ENCODE data around the gene LRWD1.

LRWD1 gene

DNA sequence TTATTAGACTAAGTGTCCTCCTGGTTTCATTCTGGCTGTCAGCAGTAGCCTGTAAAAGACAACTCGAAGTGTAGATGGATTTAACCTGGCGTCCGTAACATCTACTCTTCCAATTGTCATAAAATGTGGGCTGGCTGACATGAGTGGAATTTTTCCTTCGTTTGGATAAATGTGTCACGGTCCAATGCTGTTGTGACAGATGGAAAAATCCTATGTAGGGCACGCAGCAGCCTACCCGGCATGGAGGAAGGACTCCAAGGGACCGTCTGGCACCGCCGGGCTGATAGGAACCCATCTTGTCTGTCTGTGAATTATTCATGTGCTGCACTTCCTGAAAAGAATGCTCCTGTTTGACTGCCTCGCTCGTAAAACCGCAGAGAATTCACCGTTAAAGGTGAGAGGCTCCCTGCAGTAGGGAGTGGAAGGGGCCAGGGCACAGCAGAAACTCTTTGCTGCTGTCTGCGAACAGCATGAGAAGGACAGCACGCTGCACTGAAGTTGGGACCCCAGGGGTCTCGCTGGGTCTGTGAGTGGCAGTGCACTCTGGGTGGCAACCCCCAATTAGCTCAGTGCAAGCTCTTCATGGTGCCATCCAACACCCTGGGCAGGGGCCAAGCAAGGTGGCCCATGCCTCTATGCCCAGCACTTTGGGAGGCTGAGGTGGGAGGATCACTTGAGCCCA lies 33.0 kb upstream of the LRWD1 start:
- Histone ChIP-seq H3K9me3 (ENCODE audit: low read length) (no peaks in the 10 kb centered on the region), H3K4me3 (ENCODE audit: low read length) (no peak overlapping the region)

DNA sequence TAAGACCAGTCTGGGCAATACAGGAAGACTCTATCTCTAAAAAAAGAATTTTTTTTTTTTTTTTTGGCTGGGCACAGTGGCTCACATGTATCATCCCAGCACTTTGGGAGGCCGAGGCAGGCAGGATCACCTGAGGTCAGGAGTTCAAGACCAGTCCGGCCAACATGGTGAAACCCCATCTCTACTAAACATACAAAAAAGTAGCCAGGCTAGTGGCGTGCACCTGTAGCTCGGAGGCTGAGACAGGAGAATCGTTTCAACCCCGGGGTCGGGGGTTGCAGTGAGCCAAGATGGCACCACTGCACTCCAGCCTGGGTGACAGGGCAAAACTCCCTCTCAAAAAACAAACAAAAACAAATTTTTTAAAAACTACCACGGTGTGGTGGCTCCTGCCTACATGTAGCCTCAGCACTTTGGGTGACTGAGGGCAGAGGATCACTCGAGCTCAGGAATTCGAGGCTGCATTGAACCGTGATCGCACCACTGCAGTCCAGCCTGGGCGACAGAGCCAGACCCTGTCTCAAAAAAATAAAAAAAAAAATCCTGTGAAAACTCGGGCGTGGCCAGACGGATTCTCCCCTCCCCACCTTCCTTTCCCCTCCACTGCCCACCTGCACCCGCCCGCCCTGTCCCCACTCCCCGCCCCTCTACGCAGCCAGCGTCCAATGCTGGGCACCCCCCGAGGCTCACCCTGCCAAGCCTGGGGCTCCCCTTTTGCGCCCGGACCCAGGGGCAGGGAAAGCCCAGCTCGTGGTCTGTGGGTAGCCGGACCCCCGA lies 32.2 kb upstream of the LRWD1 start:
- Histone ChIP-seq H3K4me3 (ENCODE audit: low read length) (peak overlapping the region; percentile 96), H2AFZ (ENCODE audit: low read depth, low read length) (peak overlapping the region; percentile 98), H3K36me3 (ENCODE audit: insufficient read depth, low read length) (no peaks in the 10 kb centered on the region), H3K27me3 (ENCODE audit: insufficient read depth, low read length) (no peaks in the 10 kb centered on the region), H3K9me3 (ENCODE audit: low read length) (no peaks in the 10 kb centered on the region), H3K4me1 (ENCODE audit: insufficient read depth, low read length) (peaks cover 22% of the 10 kb centered on the region)

More for the DNA sequence above, 33.0 kb upstream of the LRWD1 start:
- Histone ChIP-seq H3K27me3 (ENCODE audit: insufficient read depth, low read length) (no peaks in the 10 kb centered on the region), H2AFZ (ENCODE audit: low read depth, low read length) (no peak overlapping the region), H3K4me1 (ENCODE audit: insufficient read depth, low read length) (peaks cover 22% of the 10 kb centered on the region), H3K36me3 (ENCODE audit: insufficient read depth, low read length) (peaks cover 5% of the 10 kb centered on the region)

DNA sequence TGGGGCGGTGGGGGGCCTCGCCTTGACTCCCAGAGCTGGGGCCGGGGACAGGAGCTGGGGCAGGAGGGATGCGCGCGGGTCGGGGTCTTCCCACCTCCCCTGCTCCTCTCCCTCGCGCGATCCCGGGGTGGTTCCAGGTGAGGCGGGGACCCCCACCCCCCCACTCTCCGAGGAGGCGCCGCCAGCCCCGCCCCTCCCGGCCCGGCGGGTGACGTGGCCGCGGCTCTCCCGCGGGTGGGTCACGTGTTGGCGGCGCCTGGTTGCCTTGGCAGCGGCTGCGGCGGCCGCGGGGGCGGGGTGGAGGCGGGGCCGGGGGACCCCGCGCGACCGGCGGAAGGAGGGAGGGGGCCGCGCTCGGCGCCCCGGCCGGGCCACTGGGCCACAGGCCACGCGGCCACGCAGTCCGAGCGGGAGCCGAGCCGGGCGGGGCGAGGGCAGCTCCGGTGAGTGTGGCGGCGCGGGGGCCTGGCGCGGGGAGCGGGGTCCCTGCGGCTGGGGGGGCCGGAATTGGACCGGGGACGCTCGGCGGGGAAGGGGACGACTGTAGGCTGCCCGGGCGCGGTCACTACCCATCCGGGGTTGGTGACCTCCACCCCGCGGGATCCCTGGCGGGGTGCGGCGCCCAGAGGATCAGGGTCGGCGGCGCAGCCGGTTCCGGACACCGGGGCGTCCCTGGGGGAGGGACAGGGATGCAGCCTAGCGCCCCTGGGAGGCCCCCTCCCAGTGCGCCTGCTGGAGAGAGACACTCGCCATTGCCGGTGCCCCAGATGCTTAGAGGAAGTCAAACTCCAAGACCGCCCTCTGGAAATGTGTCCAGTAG lies 31.4 kb upstream of the LRWD1 start, which contains the start of gene ORAI2:
Gene ORAI2, plus strand, starts transcription at position 357 of the 820 bp plus-strand sequence. CDS start 5,382 bp downstream, outside the sequence.
- H3K9me3 ChIP-seq (ENCODE audit: low read length): no peaks in the 10 kb centered on the region
- no peaks in the 10 kb centered on the region for H3K27me3 ChIP-seq (ENCODE audit: insufficient read depth, low read length)
- peaks cover 22% of the 10 kb centered on the region for H3K4me1 ChIP-seq (ENCODE audit: insufficient read depth, low read length)
- no peaks in the 10 kb centered on the region for H3K36me3 ChIP-seq (ENCODE audit: insufficient read depth, low read length)
- peak within 1 kb of the TSS; percentile 96 for H3K4me3 ChIP-seq (ENCODE audit: low read length)
- peak within 1 kb of the TSS; percentile 98 for H2AFZ ChIP-seq (ENCODE audit: low read depth, low read length)

DNA sequence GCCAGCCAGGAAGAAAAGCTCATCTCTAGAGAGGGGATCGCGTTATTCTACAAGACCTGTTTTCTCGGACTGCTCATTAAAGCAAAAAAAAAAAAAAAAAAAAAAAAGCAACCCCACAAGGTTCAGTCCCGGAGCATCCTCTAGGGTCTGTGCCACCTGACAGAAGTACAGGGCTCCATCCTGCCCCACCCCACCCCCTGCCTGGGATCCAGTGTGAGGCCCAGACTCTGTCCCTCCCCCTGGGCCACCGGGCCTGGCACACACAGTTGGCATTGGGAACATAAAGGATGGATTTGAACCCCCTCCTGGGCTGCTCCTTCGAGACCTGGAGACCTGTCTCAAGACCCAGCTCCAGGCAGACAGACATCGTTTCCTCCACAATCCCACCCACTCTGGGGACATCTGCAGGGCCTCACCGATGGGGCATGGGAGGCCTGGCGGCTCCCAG lies 30.7 kb upstream of the LRWD1 start:
- Histone ChIP-seq H3K9me3 (ENCODE audit: low read length) (no peaks in the 10 kb centered on the region), H3K4me1 (ENCODE audit: insufficient read depth, low read length) (peaks cover 22% of the 10 kb centered on the region), H3K4me3 (ENCODE audit: low read length) (peak overlapping the region; percentile 96), H2AFZ (ENCODE audit: low read depth, low read length) (peak overlapping the region; percentile 98), H3K36me3 (ENCODE audit: insufficient read depth, low read length) (peaks cover 5% of the 10 kb centered on the region), H3K27me3 (ENCODE audit: insufficient read depth, low read length) (no peaks in the 10 kb centered on the region)

DNA sequence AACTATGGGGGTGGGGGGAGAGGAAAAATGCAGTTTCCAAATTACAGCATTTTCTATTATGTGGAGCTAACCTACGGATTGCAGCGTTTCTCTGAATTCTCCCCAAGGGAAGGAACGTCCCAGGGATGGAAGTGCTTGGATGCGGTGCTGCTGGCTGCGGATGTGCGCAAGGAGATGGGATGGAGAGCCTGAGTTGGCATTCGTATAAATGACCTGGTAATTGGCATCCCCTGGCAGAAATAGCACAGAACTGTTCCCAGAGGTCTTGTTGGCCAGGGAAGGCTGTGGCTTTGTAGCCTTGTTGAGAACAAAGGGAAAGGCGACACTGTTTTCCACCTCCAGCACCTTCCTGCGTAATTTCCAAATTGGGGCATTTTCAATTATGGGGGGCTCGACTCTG lies 28.7 kb upstream of the LRWD1 start:
- H3K27me3 ChIP-seq (ENCODE audit: insufficient read depth, low read length): no peaks in the 10 kb centered on the region
- no peak overlapping the region for H3K4me3 ChIP-seq (ENCODE audit: low read length)
- no peak overlapping the region for H2AFZ ChIP-seq (ENCODE audit: low read depth, low read length)
- peaks cover 22% of the 10 kb centered on the region for H3K4me1 ChIP-seq (ENCODE audit: insufficient read depth, low read length)
- no peaks in the 10 kb centered on the region for H3K9me3 ChIP-seq (ENCODE audit: low read length)
- peaks cover 10% of the 10 kb centered on the region for H3K36me3 ChIP-seq (ENCODE audit: insufficient read depth, low read length)

DNA sequence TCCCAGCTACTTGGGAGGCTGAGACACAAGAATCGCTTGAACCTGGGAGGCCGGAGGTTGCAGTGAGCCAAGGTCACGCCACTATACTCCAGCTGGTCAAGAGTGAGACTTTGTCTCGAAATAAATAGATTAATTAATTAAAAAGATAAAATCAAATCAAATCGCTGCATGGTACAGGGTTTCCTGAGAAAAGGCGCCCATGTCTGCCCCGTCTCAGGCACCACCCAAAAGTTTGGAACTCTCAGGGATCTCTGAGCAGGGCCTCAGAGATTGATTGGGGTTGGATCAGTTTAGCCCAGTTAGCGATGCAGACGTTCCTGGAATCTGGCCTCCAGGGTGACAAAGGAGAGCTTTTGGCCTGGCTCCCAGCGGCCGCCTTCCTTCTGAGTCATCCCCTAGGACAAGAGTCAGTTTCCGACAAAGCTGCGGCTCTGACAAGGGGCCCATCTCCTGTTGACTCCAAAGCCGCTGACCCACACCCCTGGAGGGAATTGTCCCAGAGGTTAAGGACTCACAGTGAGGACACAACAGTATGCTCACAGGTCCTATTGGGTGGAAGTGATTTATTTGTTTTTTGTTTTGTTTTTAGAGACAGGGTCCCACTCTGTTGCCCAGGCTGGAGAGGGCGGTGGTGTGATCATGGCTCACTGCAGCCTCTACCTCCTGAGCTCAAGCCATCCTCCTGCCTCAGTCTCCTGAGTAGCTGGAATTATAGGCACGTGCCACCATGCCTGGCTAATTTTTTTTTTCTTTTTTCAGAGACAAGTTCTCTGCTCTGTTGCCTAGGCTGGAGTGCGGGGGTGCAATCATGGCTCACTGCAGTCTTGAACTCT lies 24.6 kb upstream of the LRWD1 start:
- no peak overlapping the region for H3K4me3 ChIP-seq (ENCODE audit: low read length)

DNA sequence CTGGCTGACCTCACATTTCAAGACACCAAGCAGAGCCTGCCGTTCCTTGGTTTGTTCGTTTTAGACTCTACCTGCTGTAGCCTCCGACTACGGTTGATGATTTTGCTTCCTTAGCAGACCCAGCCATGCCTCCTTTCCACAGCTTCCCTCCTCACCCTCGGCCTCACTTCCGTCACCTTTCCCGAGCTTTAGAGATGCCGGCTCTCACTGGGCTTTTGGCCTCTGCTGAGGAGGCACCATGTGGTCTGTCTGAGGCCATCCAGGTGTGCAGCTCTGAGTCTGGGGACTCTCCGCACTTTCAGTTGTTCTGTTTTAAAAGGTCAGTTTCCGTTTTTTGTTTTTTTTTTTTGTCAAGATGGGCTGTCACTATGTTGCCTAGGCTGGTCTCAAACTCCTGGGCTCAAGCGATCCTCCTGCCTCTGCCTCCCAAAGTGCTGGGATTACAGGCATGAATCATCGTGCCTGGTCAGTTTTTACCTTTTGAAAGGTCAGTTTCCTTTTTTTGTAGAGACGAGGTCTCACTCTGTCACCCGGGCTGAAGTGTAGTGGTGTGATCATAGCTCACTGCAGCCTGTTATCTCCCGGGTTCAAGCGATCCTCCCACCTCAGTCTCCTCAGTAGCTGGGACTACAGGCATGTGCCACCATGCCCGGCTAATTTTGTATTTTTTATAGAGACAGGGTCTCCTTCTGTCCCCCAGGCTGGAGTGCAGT lies 19.7 kb upstream of the LRWD1 start:
- H2AFZ ChIP-seq (ENCODE audit: low read depth, low read length): no peak overlapping the region
- peaks cover 38% of the 10 kb centered on the region for H3K36me3 ChIP-seq (ENCODE audit: insufficient read depth, low read length)
- H3K4me1 ChIP-seq (ENCODE audit: insufficient read depth, low read length): peaks cover 5% of the 10 kb centered on the region

More for the DNA sequence above, 24.6 kb upstream of the LRWD1 start:
- no peak overlapping the region for H2AFZ ChIP-seq (ENCODE audit: low read depth, low read length)
- peaks cover 5% of the 10 kb centered on the region for H3K4me1 ChIP-seq (ENCODE audit: insufficient read depth, low read length)
- peaks cover 25% of the 10 kb centered on the region for H3K36me3 ChIP-seq (ENCODE audit: insufficient read depth, low read length)
- no peaks in the 10 kb centered on the region for H3K27me3 ChIP-seq (ENCODE audit: insufficient read depth, low read length)
- no peaks in the 10 kb centered on the region for H3K9me3 ChIP-seq (ENCODE audit: low read length)

DNA sequence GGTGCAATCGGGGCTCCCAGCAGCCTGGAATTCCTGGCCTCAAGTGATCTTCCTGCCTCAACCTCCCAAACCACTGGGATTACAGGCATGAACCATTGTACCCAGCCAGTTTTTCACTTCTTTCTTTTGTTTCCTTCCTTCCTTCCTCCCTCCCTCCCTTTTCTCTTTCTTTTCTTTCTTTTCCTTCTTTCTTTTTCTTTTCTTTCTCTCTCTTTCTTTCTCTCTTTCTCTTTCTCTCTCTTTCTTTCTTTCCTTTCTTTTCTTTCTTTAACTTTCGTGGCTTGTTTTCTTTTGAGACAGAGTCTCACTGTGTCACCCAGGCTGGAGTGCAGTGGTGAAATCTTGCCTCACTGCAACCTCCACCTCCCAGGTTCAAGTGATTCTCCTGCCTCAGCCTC lies 19.1 kb upstream of the LRWD1 start:
- Histone ChIP-seq H3K4me1 (ENCODE audit: insufficient read depth, low read length) (peaks cover 5% of the 10 kb centered on the region), H2AFZ (ENCODE audit: low read depth, low read length) (no peak overlapping the region), H3K27me3 (ENCODE audit: insufficient read depth, low read length) (no peaks in the 10 kb centered on the region), H3K4me3 (ENCODE audit: low read length) (no peak overlapping the region), H3K9me3 (ENCODE audit: low read length) (no peaks in the 10 kb centered on the region), H3K36me3 (ENCODE audit: insufficient read depth, low read length) (peaks cover 38% of the 10 kb centered on the region)

More for the DNA sequence above, 19.7 kb upstream of the LRWD1 start:
- Histone ChIP-seq H3K4me3 (ENCODE audit: low read length) (no peak overlapping the region), H3K9me3 (ENCODE audit: low read length) (no peaks in the 10 kb centered on the region), H3K27me3 (ENCODE audit: insufficient read depth, low read length) (no peaks in the 10 kb centered on the region)

DNA sequence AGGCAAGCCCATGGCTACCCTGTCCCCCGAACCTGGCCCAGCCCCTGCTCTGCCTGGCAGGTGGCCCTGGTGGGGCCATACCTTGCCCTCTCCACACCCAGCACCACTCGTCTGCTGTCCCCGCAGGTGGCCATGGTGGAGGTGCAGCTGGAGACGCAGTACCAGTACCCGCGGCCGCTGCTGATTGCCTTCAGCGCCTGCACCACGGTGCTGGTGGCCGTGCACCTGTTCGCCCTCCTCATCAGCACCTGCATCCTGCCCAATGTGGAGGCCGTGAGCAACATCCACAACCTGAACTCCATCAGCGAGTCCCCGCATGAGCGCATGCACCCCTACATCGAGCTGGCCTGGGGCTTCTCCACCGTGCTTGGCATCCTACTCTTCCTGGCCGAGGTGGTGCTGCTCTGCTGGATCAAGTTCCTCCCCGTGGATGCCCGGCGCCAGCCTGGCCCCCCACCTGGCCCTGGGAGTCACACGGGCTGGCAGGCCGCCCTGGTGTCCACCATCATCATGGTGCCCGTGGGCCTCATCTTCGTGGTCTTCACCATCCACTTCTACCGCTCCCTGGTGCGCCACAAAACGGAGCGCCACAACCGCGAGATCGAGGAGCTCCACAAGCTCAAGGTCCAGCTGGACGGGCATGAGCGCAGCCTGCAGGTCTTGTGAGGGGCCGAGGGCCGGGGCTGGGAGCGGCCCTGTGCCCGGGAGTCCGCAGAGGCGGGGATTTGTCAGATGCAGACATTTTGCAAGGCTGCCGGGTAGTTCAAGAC lies 18.2 kb upstream of the LRWD1 start:
- Histone ChIP-seq H3K27me3 (ENCODE audit: insufficient read depth, low read length) (no peaks in the 10 kb centered on the region), H3K4me3 (ENCODE audit: low read length) (no peak overlapping the region), H3K9me3 (ENCODE audit: low read length) (no peaks in the 10 kb centered on the region), H2AFZ (ENCODE audit: low read depth, low read length) (no peak overlapping the region), H3K4me1 (ENCODE audit: insufficient read depth, low read length) (peaks cover 6% of the 10 kb centered on the region), H3K36me3 (ENCODE audit: insufficient read depth, low read length) (peaks cover 35% of the 10 kb centered on the region)

DNA sequence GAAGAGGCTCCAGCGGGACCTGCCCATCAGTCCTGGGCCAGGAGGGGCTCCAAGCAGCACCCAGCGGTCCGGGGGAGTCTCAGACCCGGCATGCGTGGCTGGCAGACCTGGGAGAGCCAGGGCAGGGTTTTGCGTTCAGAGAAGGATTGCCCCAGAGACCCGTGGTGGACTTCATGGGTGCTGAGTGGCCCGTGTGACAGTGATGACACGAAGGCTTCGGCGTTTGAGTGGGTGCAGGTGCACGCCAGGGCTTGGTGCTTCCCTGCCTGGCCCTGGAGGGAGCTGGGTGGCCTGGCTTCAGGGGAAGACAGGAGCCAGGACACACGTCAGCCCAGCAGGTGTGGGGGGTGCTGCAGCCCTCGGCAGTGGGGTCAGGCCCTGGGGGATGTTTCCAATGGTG lies 17.5 kb upstream of the LRWD1 start:
- peaks cover 8% of the 10 kb centered on the region for H3K4me1 ChIP-seq (ENCODE audit: insufficient read depth, low read length)
- no peak overlapping the region for H3K4me3 ChIP-seq (ENCODE audit: low read length)
- H2AFZ ChIP-seq (ENCODE audit: low read depth, low read length): no peak overlapping the region
- H3K27me3 ChIP-seq (ENCODE audit: insufficient read depth, low read length): no peaks in the 10 kb centered on the region
- H3K9me3 ChIP-seq (ENCODE audit: low read length): no peaks in the 10 kb centered on the region
- peaks cover 31% of the 10 kb centered on the region for H3K36me3 ChIP-seq (ENCODE audit: insufficient read depth, low read length)

DNA sequence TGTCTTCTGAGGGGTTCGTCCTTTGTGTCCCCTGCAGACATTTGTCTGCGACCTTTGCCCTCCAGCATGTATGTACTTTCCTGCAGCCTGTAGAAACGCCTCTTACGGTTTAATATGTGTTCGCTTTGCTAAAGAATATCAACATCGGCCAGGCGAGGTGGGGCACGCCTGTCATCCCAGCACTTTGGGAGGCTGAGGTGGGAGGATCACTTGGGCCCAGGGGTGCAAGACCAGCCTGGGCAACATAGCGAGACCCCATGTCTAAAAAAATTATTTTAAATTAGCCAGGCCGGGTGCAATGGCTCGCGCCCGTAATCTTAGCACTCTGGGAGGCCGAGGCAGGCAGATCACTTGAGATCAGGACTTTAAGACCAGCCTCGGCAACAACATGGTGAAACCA lies 15.6 kb upstream of the LRWD1 start:
- H3K27me3 ChIP-seq (ENCODE audit: insufficient read depth, low read length): no peaks in the 10 kb centered on the region
- H2AFZ ChIP-seq (ENCODE audit: low read depth, low read length): no peak overlapping the region
- peaks cover 27% of the 10 kb centered on the region for H3K36me3 ChIP-seq (ENCODE audit: insufficient read depth, low read length)
- H3K4me3 ChIP-seq (ENCODE audit: low read length): no peak overlapping the region
- peaks cover 8% of the 10 kb centered on the region for H3K4me1 ChIP-seq (ENCODE audit: insufficient read depth, low read length)
- H3K9me3 ChIP-seq (ENCODE audit: low read length): no peaks in the 10 kb centered on the region
